Heart left ventricle (tissue), 16 donors: ENCODE results near the gene CFAP251. TPM values are rescaled to one million over a fixed set of nuclear protein-coding genes. Genes with fewer than 3 reads are reported as not detected.

Experiments
- ATAC-seq, 4 donors: fragments of 200-7000 bp; cut with Tn5 transposase; one replicate each; pipeline ENCODE4 v1.9.1; 2020 to 2022; ENCODE audit warnings: moderate library complexity in 4 of 4, mild to moderate bottlenecking in 3 of 4, moderate number of reproducible peaks in 1 of 4
- DNase-seq, 5 donors: peaks; one replicate each; pipeline ENCODE4 v3.0.0-alpha.2; 2020
- H3K27ac ChIP-seq, 12 donors: fragments of 200-600 bp; sonication (generic) in 4 of 12; one replicate each; pipeline versions ENCODE4 v1.5.0 to v1.8.0; 2016 to 2022; ENCODE audit warnings: mild to moderate bottlenecking in 2 of 12
- H3K27me3 ChIP-seq, 9 donors: fragments of 200-600 bp; sonication (generic) in 2 of 9; one replicate each; pipeline versions ENCODE4 v1.5.1 to v1.8.0; 2016 to 2022; ENCODE audit warnings: mild to moderate bottlenecking in 3 of 9
- H3K36me3 ChIP-seq, 9 donors: fragments of 200-600 bp; sonication (generic) in 2 of 9; one replicate each; pipeline versions ENCODE4 v1.5.0 to v1.8.0; 2018 to 2022; ENCODE audit warnings: mild to moderate bottlenecking in 2 of 9
- H3K4me1 ChIP-seq, 12 donors: fragments of 200-600 bp; sonication (generic) in 4 of 12; one replicate each; pipeline versions ENCODE4 v1.5.0 to v1.8.0; 2016 to 2022; ENCODE audit warnings: mild to moderate bottlenecking in 3 of 12
- H3K4me3 ChIP-seq, 12 donors: fragments of 200-600 bp; sonication (generic) in 4 of 12; one replicate each; pipeline versions ENCODE4 v1.5.0 to v1.8.0; 2017 to 2022; ENCODE audit warnings: mild to moderate bottlenecking in 9 of 12, moderate library complexity in 4 of 12
- H3K9me3 ChIP-seq, 12 donors: fragments of 200-600 bp; sonication (generic) in 4 of 12; one replicate each; pipeline versions ENCODE4 v1.5.0 to v1.8.0; 2016 to 2022; ENCODE audit warnings: mild to moderate bottlenecking in 1 of 12
- POLR2A ChIP-seq, 2 donors: fragments of 450-650 bp; IDR thresholded peaks; one replicate each; pipeline ENCODE4 v1.6.1; 2017; ENCODE audit warnings: antibody characterized with exemption in 2 of 2, mild to moderate bottlenecking in 2 of 2, moderate library complexity in 2 of 2
- WGBS, 4 donors: extraction: QIAGEN DNeasy Blood & Tissue Kit in 2 of 4; methylation state at CpG; one replicate each; pipeline versions ENCODE4 v1.1.5 to v1.1.7; 2013 to 2018; 5-methylcytosine and 5-hydroxymethylcytosine counted together
- intact Hi-C, 10 donors: fragments of 100-400 bp; cut with DNase I; formaldehyde crosslinking; loops; one replicate each; pipeline versions ENCODE4 v1.11.1 to v1.14.2; 2022
- polyA plus RNA-seq, 2 donors: library from polyadenylated mRNA; stranded (reverse); fragments of 200-250 nt; gene quantifications; one replicate each; pipeline ENCODE4 v1.2.3, GENCODE V29; 2013
- total RNA-seq, 9 donors: library from RNA; depleted of rRNA in 2 of 9; stranded (reverse); fragments of >200 nt in 2 of 9; fragmentation: NEBNext Ultra II Directional in 3 of 9; extraction: Animal tissue kit (Norgen Biotek cat#: 25700) in 3 of 9; gene quantifications; one replicate each; pipeline versions ENCODE4 v1.1.0 to v1.2.4, GENCODE V29; 2016 to 2023
- TF ChIP-seq, protein P1 (sequence below), 12 donors: fragments of 200-600 bp; sonication (generic) in 4 of 12; IDR thresholded peaks; one replicate each; pipeline versions ENCODE4 v1.5.0 to v1.8.0; 2018 to 2022; ENCODE audit warnings: antibody characterized with exemption in 12 of 12, mild to moderate bottlenecking in 5 of 12
- donor health status: ischemic (EF 13 %, LVEDD 7.1; RV severe dilation, severe dysfunction).
- donor health status: healthy with polysubstance abuse.
- donor health status: DM: no; HTN: yes; CAD: no.
- donor health status: DM: no; HTN: no; CAD: no.
- donor health status: ischemic (EF 25% LVEDD 6.9; RV normal size, moderate dysfunction).
- donor health status: ischemic (EF 25% LVEDD 5.7; RV mildly dilated, moderate dysfunction).
- donor health status: healthy.
- donor health status: DM: yes; HTN: yes; CAD: no.
- donor health status: ischemic (EF 35%, LVEDD 5.7; RV mildly dilated, moderate dysfunction).
- donor health status: nonischemic (EF 11% LVEDD 7.7; RV severe dilation, severe dysfunction).
- donor health status: DM: yes; HTN: yes; CAD: no.
- donor health status: PGD.
- donor health status: ischemic (EF 29% LVEDD 5.4; RV normal size, mild dysfunction).
- donor health status: nonischemic (EF 23%, LVEDD 6.1; RV moderate dilation, normal function).

CFAP251 gene
- total and polyA plus RNA-seq, 11 donors, result 0.60 to 8.0 (median 1.4) TPM

DNA sequence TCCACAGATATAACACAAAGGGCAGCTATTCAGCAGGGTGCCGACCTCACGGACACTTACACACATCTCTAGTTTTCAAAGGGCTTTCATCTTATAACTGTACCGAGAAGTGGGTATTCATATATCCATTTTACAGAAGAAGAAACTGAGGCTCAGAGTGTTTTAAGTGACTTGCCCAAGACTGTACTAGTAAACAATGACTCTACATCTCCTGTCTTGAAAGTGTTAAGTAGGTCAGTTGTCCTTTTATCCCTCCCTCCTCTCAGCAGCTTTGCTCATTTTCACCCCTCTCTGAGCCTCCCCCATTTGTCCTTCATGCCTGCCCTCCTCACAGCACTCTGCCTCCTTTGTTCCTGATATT, 13.8 kb downstream of the CFAP251 start:
- 89 to 95% (median 93%) methylated on average over 3 of the region's 3 CpGs for WGBS, 4 donors
- Histone ChIP-seq H3K4me3 (no peak overlapping the region), H3K4me1 (peaks cover 0 to 5% (median 0%) of the 10 kb centered on the region in 12 donors), H3K27me3 (no peaks in the 10 kb centered on the region), H3K27ac (no peak overlapping the region), H3K9me3 (peaks cover 0 to 3% (median 0%) of the 10 kb centered on the region in 12 donors), H3K36me3 (no peaks in the 10 kb centered on the region)
- TF ChIP-seq, protein P1, sequence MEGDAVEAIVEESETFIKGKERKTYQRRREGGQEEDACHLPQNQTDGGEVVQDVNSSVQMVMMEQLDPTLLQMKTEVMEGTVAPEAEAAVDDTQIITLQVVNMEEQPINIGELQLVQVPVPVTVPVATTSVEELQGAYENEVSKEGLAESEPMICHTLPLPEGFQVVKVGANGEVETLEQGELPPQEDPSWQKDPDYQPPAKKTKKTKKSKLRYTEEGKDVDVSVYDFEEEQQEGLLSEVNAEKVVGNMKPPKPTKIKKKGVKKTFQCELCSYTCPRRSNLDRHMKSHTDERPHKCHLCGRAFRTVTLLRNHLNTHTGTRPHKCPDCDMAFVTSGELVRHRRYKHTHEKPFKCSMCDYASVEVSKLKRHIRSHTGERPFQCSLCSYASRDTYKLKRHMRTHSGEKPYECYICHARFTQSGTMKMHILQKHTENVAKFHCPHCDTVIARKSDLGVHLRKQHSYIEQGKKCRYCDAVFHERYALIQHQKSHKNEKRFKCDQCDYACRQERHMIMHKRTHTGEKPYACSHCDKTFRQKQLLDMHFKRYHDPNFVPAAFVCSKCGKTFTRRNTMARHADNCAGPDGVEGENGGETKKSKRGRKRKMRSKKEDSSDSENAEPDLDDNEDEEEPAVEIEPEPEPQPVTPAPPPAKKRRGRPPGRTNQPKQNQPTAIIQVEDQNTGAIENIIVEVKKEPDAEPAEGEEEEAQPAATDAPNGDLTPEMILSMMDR (IDR thresholded peaks at IDR 0.05), result no peak
- TF ChIP-seq POLR2A (IDR thresholded peaks at IDR 0.05), result no peak
- DNase-seq, result no peak
- intact Hi-C loops, result no loop called here
- no peak for ATAC-seq

DNA sequence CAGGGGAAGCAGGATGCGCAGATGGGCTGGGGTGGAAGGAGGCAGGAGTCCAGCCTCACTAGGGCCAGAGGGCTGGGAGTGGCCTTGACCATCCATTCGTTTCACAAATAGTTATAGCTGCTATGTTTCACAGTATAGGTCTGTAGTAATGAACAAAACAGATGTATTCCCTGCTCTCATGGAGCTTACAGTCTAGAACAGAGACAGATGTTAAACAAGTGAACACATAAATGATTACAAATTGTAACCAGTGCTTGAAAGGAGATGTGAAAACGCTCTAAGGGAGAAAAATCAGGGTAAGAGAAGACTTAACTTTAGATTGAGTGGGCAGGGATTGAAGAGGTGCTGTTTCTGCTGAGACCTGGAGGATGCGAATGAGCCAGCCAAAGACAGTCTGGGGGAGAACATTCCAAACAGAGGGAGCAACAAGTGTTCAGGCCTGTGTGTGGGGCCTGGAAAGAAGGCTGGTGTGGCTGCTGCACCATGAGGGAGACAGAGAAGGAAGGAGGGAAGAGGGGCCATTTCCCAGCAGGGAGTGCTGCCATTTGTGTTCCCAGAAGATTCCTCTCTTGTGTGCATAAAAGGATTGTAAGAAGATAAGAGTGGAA, 14.6 kb downstream of the CFAP251 start:
- WGBS, 4 donors, result 84 to 91% (median 88%) methylated on average over 4 of the region's 4 CpGs
- ATAC-seq, result no peak
- intact Hi-C loops, result no loop called here
- Histone ChIP-seq H3K36me3 (no peaks in the 10 kb centered on the region), H3K9me3 (peaks cover 0 to 5% (median 0%) of the 10 kb centered on the region in 12 donors), H3K4me3 (no peak overlapping the region), H3K4me1 (no peaks in the 10 kb centered on the region), H3K27me3 (no peaks in the 10 kb centered on the region), H3K27ac (no peak overlapping the region)
- no peak for TF ChIP-seq POLR2A (IDR thresholded peaks at IDR 0.05)
- TF ChIP-seq, protein P1 (IDR thresholded peaks at IDR 0.05), result no peak
- no peak for DNase-seq

DNA sequence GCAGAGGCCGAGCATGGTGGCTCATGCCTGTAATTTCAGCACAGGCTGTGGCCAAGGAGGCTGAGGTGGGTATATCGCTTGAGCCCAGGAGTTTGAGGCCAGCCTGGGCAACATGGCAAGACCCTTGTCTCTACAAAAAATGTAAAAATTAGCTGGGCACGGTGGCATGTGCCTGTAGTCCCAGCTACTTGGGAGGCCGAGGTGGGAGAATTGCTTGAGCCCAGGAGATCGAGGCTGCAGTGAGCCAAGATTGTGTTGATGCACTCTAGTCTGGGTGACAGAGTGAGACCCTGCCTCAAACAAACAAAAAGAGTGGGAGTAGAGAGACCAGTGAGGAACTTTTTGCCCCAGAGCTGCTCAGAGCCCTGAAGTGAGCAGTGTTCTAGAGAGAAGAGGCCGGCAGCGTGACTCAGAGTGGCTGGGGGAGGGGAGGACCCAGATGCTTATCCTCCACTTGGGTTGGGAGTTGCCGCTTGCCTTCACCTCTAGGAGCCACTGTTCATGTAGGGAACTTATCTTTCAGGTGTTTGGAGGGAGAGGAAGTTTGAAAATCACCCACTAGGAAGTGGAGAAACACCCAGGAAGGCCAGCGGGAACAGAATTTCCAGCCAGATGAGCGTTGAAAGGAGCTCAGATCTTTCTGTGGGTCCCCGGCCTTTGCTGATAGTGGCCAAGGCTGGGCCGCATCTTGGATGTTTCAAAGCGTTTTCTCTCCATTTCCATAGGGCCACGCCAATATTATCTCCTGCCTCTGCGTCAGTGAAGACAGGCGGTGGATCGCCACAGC, 15.3 kb downstream of the CFAP251 start:
- 87 to 94% (median 90%) methylated on average over 17 of the region's 17 CpGs for WGBS, 4 donors
- Histone ChIP-seq H3K4me3 (no peak overlapping the region), H3K27me3 (no peaks in the 10 kb centered on the region), H3K27ac (no peak overlapping the region), H3K4me1 (no peaks in the 10 kb centered on the region), H3K36me3 (no peaks in the 10 kb centered on the region), H3K9me3 (peaks cover 0 to 5% (median 0%) of the 10 kb centered on the region in 12 donors)
- no peak for DNase-seq
- intact Hi-C loops, result no loop called here
- ATAC-seq, result no peak
- no peak for TF ChIP-seq POLR2A (IDR thresholded peaks at IDR 0.05)
- TF ChIP-seq, protein P1 (IDR thresholded peaks at IDR 0.05), result no peak

DNA sequence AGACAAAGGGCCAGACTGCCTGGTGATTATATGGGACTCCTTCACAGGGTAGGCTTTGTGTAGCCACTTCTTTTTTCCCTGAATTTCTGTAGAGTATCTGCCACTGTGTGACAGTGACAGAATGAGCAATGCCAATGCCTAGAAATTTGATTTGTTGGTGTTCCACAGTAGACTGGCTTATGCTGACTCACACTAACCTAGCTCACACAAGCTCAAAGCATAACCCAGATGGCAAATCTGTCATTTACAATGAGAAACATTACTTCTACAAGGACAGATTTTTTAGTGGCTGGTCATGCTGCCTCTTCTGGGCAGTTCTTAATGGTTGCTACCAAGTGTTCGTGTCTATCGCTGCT, 15.9 kb downstream of the CFAP251 start:
- Histone ChIP-seq H3K4me1 (no peaks in the 10 kb centered on the region), H3K36me3 (no peaks in the 10 kb centered on the region), H3K27ac (no peak overlapping the region), H3K9me3 (peaks cover 0 to 5% (median 0%) of the 10 kb centered on the region in 12 donors), H3K27me3 (no peaks in the 10 kb centered on the region), H3K4me3 (no peak overlapping the region)
- WGBS, 4 donors, result 91 to 100% (median 98%) methylated on average over 2 of the region's 2 CpGs
- intact Hi-C loops, result no loop called here
- no peak for TF ChIP-seq POLR2A (IDR thresholded peaks at IDR 0.05)
- TF ChIP-seq, protein P1 (IDR thresholded peaks at IDR 0.05), result no peak
- DNase-seq (no peak), ATAC-seq (no peak)
